HepG2 (cell line): ENCODE measurements around the gene MTHFD1L. TPM values are rescaled to one million over a fixed set of nuclear protein-coding genes. Genes with fewer than 3 reads are reported as not detected.

Experiments used
- ADNP ChIP-seq: sonication (generic); formaldehyde crosslinking; IDR thresholded peaks from 2 replicates; pipeline ENCODE4 v1.4.0; 2020; ENCODE audit warnings: missing genetic modification reagents
- DPF2 ChIP-seq: sonication (generic); formaldehyde crosslinking; IDR thresholded peaks from 2 replicates; pipeline ENCODE4 v1.4.0; 2020; ENCODE audit warnings: mild to moderate bottlenecking, low read depth, missing genetic modification reagents, borderline replicate concordance
- GZF1 ChIP-seq: sonication (generic); formaldehyde crosslinking; IDR thresholded peaks from 2 replicates; pipeline ENCODE4 v1.5.1; 2020; ENCODE audit warnings: mild to moderate bottlenecking, missing genetic modification reagents
- HIVEP1 ChIP-seq: sonication (generic); formaldehyde crosslinking; IDR thresholded peaks from 2 replicates; pipeline ENCODE4 v1.4.0; 2020; ENCODE audit warnings: mild to moderate bottlenecking, missing genetic modification reagents
- NRL ChIP-seq: sonication (generic); formaldehyde crosslinking; IDR thresholded peaks from 2 replicates; pipeline ENCODE4 v1.5.0; 2020; ENCODE audit warnings: missing genetic modification reagents, mild to moderate bottlenecking, moderate library complexity, borderline replicate concordance
- POLR2AphosphoS5 ChIP-seq: IDR thresholded peaks from 2 replicates; pipeline ENCODE4 v1.6.1; 2012; ENCODE audit warnings: low read depth, low read length
- SMARCC2 ChIP-seq: fragments of 450-650 bp; IDR thresholded peaks from 2 replicates; pipeline ENCODE4 v1.6.1; 2017; ENCODE audit warnings: antibody characterized with exemption, mild to moderate bottlenecking
- XBP1 ChIP-seq: sonication (generic); formaldehyde crosslinking; IDR thresholded peaks from 2 replicates; pipeline ENCODE4 v1.5.0; 2020; ENCODE audit warnings: missing genetic modification reagents
- ZNF143 ChIP-seq: sonication (generic); formaldehyde crosslinking; IDR thresholded peaks from 2 replicates; pipeline ENCODE4 v1.4.0; 2020; ENCODE audit warnings: missing genetic modification reagents
- ZNF282 ChIP-seq: fragments of 450-650 bp; IDR thresholded peaks from 2 replicates; pipeline ENCODE4 v1.6.1; 2018; ENCODE audit not compliant: partially characterized antibody
- ZNF292 ChIP-seq: sonication (generic); formaldehyde crosslinking; IDR thresholded peaks from 2 replicates; pipeline ENCODE4 v1.8.1; 2022; ENCODE audit warnings: mild to moderate bottlenecking, low read depth, missing genetic modification reagents, borderline replicate concordance
- ZNF629 ChIP-seq: sonication (generic); formaldehyde crosslinking; conservative IDR thresholded peaks from 2 replicates; pipeline ENCODE4 v1.5.0; 2020; ENCODE audit warnings: missing genetic modification reagents
- polyA plus RNA-seq, 8 experiments: library from polyadenylated mRNA; depleted of rRNA in 3 of 8; stranded (reverse) in 7 of 8; unstranded in 1 of 8; fragments of >200 nt; fragmentation: Illumina TruSeq in 4 of 8; extraction: Trizol in 4 of 8; gene quantifications; 2 replicates each; pipeline versions ENCODE4 v1.2.1 to v1.2.3, GENCODE V29; 2011 to 2016; ENCODE audit warnings: low read depth in 4 of 8, missing spikeins in 1 of 8, mixed read lengths in 1 of 8; ENCODE audit not compliant: insufficient read depth in 1 of 8
- total RNA-seq, 5 experiments: library from RNA; depleted of rRNA; stranded (reverse); fragments of >200 nt; fragmentation: Illumina TruSeq; extraction: Trizol; gene quantifications; 2 replicates each; pipeline ENCODE4 v1.2.3, GENCODE V29; 2016; ENCODE audit warnings: low read depth in 1 of 5
- TF ChIP-seq, protein P1 (sequence below): IDR thresholded peaks from 2 replicates; pipeline ENCODE4 v1.6.1; 2016; ENCODE audit warnings: low read depth, missing genetic modification reagents, missing compliant biosample characterization
- TF ChIP-seq, protein P2 (sequence below): sonication (generic); formaldehyde crosslinking; IDR thresholded peaks from 2 replicates; pipeline ENCODE4 v1.5.0; 2020; ENCODE audit warnings: mild to moderate bottlenecking, missing genetic modification reagents
- TF ChIP-seq, protein P3 (sequence below): sonication (generic); formaldehyde crosslinking; IDR thresholded peaks from 2 replicates; pipeline ENCODE4 v1.8.0; 2022; ENCODE audit warnings: mild to moderate bottlenecking, missing genetic modification reagents, moderate library complexity
- TF ChIP-seq, protein P4 (sequence below): sonication (generic); formaldehyde crosslinking; IDR thresholded peaks from 2 replicates; pipeline ENCODE4 v1.4.0; 2020; ENCODE audit warnings: missing genetic modification reagents

MTHFD1L gene
- total and polyA plus RNA-seq, 2 of the 13 experiments (the other 11 are each of a cell fraction or from before 2014, with no cell fraction given) = 24.0 to 39.6 TPM

DNA sequence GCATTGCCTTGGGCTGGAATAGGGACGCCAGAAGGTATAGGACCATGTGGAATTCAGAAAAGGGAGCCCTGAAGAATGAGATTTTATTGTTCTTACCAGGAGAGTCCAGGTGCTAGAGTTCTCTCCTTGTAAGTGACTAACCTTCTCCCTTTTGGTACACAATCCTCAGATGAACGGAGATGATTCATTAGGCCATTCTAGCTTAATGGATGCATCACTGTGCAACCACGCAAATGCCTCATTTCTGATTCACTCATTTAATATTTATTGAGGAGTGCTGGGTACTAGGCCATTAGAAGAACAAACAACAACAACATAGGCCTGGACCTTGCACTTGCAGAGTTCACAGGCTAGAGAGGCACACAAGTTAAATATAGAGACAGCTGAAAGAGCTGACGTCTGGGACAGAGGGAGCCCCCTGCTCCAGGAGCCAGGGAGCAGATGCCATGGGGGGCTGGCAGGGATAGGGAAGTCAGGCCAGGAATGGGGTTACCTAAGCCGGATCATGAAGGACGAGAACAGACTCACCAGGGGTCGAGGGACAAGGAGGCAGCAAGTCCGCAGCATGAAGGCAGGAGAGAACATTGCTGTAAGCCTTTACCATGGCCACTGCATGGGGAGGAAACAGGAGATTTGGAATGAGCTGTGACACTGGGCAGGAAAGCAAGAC, 194.7 kb downstream of the MTHFD1L start (continued):
- TF ChIP-seq, protein P1, sequence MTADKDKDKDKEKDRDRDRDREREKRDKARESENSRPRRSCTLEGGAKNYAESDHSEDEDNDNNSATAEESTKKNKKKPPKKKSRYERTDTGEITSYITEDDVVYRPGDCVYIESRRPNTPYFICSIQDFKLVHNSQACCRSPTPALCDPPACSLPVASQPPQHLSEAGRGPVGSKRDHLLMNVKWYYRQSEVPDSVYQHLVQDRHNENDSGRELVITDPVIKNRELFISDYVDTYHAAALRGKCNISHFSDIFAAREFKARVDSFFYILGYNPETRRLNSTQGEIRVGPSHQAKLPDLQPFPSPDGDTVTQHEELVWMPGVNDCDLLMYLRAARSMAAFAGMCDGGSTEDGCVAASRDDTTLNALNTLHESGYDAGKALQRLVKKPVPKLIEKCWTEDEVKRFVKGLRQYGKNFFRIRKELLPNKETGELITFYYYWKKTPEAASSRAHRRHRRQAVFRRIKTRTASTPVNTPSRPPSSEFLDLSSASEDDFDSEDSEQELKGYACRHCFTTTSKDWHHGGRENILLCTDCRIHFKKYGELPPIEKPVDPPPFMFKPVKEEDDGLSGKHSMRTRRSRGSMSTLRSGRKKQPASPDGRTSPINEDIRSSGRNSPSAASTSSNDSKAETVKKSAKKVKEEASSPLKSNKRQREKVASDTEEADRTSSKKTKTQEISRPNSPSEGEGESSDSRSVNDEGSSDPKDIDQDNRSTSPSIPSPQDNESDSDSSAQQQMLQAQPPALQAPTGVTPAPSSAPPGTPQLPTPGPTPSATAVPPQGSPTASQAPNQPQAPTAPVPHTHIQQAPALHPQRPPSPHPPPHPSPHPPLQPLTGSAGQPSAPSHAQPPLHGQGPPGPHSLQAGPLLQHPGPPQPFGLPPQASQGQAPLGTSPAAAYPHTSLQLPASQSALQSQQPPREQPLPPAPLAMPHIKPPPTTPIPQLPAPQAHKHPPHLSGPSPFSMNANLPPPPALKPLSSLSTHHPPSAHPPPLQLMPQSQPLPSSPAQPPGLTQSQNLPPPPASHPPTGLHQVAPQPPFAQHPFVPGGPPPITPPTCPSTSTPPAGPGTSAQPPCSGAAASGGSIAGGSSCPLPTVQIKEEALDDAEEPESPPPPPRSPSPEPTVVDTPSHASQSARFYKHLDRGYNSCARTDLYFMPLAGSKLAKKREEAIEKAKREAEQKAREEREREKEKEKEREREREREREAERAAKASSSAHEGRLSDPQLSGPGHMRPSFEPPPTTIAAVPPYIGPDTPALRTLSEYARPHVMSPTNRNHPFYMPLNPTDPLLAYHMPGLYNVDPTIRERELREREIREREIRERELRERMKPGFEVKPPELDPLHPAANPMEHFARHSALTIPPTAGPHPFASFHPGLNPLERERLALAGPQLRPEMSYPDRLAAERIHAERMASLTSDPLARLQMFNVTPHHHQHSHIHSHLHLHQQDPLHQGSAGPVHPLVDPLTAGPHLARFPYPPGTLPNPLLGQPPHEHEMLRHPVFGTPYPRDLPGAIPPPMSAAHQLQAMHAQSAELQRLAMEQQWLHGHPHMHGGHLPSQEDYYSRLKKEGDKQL = no peak
- TF ChIP-seq ZNF292 (CRISPR knock-in tag) (no peak), ZNF282 (no peak), HIVEP1 (CRISPR knock-in tag) (no peak), GZF1 (no peak), NRL (CRISPR knock-in tag) (no peak), XBP1 (no peak), DPF2 (CRISPR knock-in tag) (peak; percentile 67), ADNP (CRISPR knock-in tag) (no peak), SMARCC2 (0 out of 2 replicates have a peak, but pooled peaks have one; percentile 40), POLR2AphosphoS5 (no peak; the same call in 1 of the 2 replicates), ZNF629 (CRISPR knock-in tag) (no peak), ZNF143 (CRISPR knock-in tag) (no peak)
- TF ChIP-seq, protein P2, sequence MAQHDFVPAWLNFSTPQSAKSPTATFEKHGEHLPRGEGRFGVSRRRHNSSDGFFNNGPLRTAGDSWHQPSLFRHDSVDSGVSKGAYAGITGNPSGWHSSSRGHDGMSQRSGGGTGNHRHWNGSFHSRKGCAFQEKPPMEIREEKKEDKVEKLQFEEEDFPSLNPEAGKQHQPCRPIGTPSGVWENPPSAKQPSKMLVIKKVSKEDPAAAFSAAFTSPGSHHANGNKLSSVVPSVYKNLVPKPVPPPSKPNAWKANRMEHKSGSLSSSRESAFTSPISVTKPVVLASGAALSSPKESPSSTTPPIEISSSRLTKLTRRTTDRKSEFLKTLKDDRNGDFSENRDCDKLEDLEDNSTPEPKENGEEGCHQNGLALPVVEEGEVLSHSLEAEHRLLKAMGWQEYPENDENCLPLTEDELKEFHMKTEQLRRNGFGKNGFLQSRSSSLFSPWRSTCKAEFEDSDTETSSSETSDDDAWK = no peak
- TF ChIP-seq, protein P3, sequence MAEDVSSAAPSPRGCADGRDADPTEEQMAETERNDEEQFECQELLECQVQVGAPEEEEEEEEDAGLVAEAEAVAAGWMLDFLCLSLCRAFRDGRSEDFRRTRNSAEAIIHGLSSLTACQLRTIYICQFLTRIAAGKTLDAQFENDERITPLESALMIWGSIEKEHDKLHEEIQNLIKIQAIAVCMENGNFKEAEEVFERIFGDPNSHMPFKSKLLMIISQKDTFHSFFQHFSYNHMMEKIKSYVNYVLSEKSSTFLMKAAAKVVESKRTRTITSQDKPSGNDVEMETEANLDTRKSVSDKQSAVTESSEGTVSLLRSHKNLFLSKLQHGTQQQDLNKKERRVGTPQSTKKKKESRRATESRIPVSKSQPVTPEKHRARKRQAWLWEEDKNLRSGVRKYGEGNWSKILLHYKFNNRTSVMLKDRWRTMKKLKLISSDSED (CRISPR knock-in tag) = no peak
- TF ChIP-seq, protein P4, sequence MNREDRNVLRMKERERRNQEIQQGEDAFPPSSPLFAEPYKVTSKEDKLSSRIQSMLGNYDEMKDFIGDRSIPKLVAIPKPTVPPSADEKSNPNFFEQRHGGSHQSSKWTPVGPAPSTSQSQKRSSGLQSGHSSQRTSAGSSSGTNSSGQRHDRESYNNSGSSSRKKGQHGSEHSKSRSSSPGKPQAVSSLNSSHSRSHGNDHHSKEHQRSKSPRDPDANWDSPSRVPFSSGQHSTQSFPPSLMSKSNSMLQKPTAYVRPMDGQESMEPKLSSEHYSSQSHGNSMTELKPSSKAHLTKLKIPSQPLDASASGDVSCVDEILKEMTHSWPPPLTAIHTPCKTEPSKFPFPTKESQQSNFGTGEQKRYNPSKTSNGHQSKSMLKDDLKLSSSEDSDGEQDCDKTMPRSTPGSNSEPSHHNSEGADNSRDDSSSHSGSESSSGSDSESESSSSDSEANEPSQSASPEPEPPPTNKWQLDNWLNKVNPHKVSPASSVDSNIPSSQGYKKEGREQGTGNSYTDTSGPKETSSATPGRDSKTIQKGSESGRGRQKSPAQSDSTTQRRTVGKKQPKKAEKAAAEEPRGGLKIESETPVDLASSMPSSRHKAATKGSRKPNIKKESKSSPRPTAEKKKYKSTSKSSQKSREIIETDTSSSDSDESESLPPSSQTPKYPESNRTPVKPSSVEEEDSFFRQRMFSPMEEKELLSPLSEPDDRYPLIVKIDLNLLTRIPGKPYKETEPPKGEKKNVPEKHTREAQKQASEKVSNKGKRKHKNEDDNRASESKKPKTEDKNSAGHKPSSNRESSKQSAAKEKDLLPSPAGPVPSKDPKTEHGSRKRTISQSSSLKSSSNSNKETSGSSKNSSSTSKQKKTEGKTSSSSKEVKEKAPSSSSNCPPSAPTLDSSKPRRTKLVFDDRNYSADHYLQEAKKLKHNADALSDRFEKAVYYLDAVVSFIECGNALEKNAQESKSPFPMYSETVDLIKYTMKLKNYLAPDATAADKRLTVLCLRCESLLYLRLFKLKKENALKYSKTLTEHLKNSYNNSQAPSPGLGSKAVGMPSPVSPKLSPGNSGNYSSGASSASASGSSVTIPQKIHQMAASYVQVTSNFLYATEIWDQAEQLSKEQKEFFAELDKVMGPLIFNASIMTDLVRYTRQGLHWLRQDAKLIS (CRISPR knock-in tag) = no peak
